Head of caudate nucleus (tissue), 42 donors: ENCODE measurements around the gene MCRS1.
A peak's percentile ranks its signal among the peaks of the same experiment; 100 is the strongest.

ENCODE experiments used
- DNase-seq, 42 donors: peaks; one replicate each; pipeline versions ENCODE4 v3.0.0 to v3.0.0-alpha.2; 2020 to 2021; ENCODE audit warnings: mixed read lengths in 7 of 42
- intact Hi-C: fragments of 100-400 bp; cut with DNase I; formaldehyde crosslinking; loops from one replicate; pipeline ENCODE4 v1.15.0; 2022

The MCRS1 gene

DNA sequence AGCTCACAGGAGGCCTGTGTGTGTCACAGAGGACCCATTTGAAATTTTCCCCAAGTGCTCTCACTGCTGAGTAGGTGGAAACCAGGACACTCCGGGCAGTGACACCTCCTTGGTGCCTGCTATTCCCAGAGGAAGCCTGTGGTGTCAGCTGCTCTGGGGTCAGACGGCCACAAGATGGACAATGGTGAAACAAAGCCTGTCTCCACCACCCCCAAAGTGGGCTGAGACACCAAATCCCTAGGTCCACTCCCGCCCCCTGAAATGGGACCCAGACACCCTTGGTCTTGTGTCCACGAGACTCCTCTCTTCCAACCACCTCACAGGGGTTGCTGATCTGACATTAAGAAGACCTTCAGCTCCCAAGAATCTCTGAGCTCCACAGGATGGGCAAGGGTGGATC lies 22.1 kb downstream of the MCRS1 start:
- peak in 1 of 42 donors; percentile 23 for DNase-seq
- intact Hi-C loops = no loop called here

DNA sequence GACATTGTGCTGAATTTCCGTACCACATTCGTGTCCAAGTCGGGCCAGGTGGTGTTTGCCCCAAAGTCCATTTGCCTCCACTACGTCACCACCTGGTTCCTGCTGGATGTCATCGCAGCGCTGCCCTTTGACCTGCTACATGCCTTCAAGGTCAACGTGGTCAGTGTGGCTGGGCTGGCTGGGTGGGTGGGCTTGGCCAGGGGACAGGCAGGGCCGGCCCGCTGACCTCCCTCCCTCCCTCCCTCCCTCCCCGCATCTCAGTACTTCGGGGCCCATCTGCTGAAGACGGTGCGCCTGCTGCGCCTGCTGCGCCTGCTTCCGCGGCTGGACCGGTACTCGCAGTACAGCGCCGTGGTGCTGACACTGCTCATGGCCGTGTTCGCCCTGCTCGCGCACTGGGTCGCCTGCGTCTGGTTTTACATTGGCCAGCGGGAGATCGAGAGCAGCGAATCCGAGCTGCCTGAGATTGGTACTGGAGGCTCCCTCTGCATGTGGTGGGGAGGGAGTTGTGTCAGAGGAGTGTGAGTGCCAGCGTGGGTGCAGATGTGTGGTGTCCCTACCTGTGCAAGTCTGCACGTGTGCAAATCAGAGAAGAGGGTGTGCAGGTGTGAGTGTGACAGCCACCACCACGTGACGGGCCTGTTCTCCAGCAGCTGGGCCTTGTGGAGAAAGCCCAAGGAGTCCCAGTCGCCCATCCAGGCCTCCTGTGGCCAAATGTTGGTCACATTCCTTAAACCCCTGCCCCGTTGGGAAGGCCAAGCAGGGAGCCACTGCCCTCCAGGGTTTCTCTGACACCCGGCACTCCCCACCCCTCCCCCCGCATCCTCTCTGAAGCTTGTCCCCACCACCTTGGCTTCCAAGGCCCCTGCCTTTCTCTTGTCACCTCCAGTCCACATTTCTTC lies 23.8 kb downstream of the MCRS1 start:
- peak in 26 of 42 donors; percentile 18 to 80 (median 48) for DNase-seq
- intact Hi-C loops = no loop called here

DNA sequence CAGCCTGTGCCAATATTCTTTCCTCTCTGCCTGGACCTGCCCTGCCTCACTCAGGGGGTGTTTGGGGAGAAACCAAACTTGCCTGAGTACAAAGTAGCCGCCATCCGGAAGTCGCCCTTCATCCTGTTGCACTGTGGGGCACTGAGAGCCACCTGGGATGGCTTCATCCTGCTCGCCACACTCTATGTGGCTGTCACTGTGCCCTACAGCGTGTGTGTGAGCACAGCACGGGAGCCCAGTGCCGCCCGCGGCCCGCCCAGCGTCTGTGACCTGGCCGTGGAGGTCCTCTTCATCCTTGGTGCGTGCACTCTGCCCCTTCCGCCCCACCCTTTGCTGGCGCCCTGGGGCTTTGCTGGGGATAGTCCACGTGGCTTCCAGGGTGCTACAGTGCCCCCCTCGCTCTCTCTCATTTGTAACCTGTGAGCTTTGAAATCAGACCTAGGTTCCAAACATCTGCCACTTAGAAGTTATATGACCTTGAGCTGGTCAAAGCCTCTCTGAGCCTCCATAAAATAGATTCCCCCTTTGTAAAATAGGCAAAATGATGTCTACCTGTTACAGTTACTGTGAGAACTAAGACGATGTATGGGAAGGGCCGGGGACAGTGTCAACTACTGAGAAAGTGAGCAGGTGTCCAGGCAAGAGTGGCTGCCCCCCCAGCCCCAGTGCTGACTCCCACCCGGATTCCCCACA lies 24.6 kb downstream of the MCRS1 start:
- DNase-seq = peak in 3 of 42 donors; percentile 18 to 32 (median 31)
- intact Hi-C loops = no loop called here

DNA sequence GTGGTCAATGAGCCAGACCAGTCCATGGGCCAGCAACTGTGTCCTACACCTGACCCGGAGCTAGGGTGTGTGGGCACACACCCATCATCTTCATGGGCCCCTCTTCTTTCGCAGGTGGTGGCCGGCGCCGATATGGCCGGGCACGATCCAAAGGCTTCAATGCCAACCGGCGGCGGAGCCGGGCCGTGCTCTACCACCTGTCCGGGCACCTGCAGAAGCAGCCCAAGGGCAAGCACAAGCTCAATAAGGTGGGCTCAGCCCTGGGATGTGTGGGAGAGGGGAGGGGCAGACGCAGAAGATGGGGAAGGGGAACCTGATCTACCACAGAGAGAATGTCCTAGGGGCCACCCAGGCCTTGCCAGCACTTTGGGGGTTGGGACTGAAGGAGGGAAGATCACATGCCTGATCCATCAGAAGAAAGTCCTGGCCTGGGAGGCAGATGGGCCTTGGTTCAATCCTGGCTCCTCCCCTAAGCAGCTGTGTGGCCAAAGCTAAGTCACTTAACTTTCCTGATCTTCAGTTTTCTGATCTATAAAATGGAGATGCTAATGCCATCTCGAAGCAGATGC lies 25.3 kb downstream of the MCRS1 start:
- intact Hi-C loops = no loop called here
- peak in 4 of 42 donors; percentile 4 to 26 (median 14) for DNase-seq

DNA sequence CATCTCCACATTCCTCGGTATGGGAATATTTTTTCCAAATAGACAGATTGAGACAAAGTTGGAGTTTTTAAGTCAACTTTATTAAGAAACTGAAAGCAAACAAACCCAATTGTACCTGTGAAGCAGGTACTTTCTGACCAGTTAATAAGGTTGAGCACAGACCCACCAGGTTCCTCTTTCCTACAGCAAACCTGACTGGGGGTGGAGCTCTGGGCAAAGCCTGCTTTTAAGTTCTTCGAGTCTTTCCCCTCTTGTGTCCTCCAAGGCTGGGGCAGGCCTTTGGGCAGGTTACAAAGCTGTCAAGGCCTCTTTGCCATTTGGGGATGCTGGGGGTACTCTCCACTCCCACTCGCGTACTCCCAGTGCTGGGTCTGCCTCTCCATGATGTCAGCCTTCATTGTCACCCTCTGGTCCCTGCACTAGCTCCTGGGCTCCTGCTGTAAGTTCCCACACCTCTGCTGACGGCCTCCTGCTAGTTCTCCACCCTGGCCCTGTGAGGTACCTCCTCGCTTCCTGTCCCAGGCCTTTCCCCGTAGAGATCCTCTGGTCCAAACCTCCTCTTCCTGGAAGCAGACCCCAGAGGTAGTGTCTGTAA lies 25.9 kb downstream of the MCRS1 start:
- peak in 3 of 42 donors; percentile 11 to 43 (median 16) for DNase-seq
- intact Hi-C loops = no loop called here

DNA sequence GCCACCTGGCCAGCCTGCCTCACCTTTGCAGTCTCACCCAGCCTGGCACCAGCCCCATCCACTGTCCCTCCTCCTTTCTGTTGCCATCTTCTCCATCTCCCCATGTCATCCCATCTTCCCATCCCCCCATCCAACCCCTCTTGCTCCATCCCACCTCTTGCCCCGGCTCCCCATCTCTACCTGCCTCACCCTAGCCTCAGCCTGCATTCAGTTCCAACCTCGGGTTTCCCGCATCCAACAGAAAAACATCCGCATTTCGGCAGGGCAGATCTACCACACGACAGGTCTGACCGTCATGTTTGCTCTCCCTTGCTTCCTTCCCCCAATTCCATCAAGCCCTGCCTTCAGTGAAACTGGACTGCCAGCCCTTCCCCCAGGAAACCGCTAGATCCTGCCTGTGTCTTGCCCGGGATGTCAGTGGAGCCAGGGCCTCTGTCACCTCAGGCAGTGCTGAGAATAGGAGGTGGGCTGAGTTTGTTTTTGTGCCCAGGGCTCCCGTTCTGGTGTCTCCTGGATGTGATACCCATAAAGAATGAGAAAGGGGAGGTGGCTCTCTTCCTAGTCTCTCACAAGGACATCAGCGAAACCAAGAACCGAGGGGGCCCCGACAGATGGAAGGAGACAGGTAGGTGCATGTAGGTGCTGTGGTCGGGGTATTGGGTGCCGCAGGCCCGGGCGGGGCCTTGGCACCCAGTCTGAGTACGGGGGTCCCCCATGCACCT lies 26.6 kb downstream of the MCRS1 start:
- DNase-seq = peak in 3 of 42 donors; percentile 9 to 42 (median 23)
- intact Hi-C loops = no loop called here

DNA sequence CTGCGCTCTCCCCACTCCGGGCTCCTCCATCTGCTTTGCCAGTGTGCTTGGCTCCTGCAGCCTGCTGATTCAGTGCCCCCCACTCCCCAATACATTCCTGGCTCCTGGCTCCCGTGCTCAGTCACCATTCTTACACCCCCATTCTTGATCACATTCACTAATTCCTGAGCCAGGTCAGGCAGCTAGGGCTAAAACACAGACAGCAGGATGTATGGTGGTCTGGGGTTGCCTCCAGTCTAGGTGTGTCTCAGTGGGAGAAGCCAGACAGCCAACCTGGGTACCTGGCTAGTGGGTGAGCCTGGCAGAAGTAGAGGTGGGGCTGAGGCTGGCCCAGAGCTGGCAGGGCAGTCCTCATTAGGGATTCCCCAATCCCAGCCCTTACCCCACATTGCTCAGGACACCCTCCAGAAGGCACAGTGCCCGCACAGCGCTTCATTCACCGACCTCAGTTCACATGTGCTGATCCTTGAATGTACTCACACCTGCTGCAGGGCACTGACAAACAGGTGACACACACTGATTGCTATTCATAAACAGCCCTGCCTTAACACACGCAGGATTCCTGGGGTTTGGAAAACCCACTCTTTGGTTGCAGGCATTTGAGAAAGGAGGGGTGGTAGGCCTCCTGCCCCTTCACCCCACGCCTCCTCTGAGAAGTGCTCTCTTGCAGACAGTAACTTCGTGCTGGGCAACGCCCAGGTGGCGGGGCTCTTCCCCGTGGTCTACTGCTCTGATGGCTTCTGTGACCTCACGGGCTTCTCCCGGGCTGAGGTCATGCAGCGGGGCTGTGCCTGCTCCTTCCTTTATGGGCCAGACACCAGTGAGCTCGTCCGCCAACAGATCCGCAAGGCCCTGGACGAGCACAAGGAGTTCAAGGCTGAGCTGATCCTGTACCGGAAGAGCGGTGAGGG lies 27.5 kb downstream of the MCRS1 start:
- peak in 2 of 42 donors; percentile 17 to 38 for DNase-seq
- intact Hi-C loops = no loop called here

DNA sequence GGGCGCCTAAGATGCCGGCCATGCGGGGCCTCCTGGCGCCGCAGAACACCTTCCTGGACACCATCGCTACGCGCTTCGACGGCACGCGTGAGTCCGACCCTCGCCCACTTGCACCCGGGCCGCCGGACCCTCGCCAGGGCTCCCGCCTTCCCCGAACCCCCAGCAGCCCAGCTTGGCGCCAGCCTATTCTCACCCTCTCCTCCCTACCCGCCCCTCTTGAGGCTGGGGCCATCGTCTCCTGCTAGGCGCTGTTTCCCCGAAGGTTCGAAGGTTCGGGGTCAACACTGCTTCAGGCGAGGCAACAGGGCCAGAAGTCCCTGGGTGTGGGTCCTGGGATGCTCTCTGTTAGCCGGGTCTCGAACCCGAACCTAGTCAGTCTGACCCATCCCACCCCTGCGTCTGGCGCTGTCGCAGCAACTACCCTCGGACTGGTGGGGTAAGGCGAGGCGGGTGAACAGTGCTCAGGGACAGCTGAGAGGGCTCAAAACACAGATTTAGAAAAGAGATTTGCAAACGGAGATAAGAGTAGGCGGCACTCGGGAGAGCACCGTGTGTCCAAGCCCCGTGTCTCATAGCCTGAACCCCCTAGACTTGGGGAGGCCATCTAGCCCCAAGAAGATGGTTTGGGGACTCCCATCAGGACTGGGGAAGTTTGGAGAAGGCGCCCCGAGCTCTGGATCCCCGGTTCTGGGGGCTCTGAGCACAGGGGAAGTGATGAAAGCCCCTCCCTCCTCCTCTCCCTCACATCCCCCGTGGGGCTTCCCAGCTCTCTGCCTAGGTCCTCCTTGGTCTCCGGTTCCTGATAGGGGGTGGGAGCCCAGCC lies 28.3 kb downstream of the MCRS1 start:
- intact Hi-C loops = no loop called here
- DNase-seq = peak in 2 of 42 donors; percentile 10 to 43

DNA sequence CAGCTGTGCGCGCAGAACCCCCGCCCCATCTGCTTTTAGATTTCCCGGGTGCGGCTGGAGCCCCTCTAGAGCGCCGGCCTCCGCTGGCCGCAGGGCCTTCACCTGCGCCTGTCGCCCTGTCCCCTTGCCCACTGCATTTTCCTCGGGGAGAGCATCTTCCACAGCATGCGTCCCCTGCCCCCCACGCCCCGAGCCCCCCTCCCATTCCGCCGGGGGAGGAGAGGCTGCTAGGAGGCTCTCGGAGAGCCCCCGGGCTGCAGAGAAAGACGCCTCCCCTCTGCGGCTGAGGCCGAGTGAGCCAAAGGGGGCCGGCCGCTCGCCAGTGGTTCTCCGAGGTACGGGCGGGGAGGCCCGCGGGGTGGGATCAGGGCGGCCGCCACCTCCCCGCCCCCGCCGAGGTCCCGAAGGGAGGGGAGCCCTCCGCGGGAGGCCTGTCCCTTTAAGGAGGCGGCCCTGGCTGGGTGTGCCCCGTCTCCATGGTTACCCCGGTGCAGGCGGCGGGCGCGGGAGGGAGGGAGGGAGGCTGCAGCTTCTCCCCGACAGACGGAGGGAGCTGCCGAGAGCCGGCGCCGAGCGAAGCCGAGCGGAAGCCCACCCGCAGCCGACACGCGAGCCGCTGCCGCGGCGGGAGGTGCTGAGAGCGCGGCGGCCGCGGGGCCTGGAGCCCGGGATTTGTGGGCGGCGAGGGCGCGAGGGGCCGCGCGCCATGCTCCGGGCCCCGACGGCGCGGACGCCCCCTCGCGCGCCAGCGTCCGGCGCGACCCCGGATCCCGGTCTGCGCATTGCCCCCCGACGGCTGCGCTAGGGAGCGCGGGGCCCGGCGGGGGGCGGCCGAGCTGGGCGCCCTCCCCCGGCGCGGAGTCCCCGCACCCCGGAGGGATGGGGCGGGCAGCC lies 29.2 kb downstream of the MCRS1 start, which contains the start of gene KCNH3:
Gene KCNH3 (plus strand): TSS at position 521 of the 894 bp plus-strand sequence. CDS start 387 bp downstream, outside the sequence.
- peak; percentile 69 to 96 (median 88) for DNase-seq
- intact Hi-C loops = no loop called here

DNA sequence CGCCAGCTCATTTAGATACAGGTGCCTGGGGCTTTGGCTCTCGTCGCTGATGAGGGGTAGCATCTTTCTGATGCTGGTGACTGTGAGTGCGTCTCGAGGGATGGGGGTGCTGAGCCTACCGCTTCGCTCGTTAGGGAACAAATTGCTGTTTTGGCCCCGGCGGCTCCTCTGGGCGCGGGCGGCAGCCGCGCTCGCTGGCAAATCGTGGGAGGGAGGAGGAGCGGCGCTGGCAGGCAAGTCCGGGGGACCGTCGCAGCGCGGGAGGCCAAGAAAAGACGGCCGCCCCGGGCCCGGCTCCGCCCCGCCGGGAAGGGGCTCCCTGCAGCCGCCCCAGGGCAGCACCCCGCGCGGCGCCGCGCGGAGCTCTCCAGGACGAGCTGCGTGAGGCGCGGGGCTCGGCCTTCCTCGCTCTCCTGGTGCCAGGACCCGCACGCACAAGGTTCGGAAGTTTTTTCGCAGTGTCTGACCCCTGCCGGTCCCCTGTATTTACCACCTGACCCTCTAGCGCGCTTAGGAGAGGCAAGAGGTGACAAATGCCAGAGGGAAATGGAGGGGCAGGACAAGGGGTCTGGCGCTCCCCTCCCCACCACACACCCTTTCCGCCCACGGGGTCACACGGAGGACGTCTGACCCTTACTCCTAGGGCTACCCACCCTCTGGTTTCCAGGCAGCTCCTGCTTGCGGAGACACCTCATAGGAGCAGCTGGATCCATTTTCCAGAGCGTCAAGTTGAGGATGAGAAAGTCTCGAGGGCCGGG lies 30.0 kb downstream of the MCRS1 start:
- DNase-seq = peak in 37 of 42 donors; percentile 27 to 86 (median 63)
- intact Hi-C loops = no loop called here

DNA sequence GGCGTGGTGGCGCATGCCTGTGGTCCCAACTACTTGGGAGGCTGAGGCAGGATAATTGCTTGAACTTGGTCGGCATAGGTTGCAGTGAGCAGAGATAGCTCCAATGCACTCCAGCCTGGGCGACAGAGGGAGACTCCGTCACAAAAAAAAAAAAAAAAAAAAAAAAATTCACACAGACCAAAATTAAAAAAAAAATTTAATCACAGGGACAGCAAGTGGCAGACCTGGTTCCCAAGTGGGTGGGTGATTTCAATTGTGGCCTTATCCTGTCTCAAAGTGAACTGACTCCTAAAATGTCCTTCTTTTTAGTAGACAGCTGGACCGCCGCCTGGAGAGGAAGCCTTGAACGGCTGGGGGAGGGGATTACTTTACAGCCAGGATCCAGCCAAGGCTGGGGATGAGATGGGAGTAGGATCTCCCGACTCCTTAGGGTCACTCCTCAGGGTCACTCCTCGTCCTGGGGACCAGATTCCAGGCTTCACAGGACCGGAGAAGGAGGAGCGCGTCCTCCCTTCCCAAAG lies 30.7 kb downstream of the MCRS1 start:
- intact Hi-C loops = no loop called here
- no peak for DNase-seq

DNA sequence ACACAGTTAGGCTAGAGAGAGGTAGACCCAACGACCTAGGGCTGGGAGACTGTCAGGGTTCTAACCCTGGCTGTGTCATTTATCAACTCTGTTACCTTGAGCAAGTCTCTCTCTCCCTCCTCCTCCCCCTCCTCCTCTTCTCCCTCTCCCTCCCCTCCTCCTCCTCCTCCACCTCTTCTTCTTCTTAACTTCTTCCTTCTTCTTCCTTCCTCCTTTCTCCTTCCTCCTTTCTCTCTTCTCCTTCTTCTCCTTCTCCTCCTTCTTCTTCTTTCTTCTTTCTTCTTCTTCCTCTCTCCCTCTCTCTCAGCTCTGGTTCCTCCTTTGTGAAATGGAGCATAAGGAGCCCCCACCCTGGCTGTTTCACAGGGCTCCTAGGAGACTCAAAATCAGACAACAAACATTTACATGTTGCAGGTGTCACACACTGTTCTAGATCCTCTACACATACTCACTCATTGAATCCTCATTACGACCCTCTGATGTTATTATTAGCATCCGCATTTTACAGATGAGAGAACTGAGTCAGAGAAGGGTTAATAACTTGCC lies 31.3 kb downstream of the MCRS1 start:
- DNase-seq = peak in 1 of 42 donors; percentile 30
- intact Hi-C loops = no loop called here

DNA sequence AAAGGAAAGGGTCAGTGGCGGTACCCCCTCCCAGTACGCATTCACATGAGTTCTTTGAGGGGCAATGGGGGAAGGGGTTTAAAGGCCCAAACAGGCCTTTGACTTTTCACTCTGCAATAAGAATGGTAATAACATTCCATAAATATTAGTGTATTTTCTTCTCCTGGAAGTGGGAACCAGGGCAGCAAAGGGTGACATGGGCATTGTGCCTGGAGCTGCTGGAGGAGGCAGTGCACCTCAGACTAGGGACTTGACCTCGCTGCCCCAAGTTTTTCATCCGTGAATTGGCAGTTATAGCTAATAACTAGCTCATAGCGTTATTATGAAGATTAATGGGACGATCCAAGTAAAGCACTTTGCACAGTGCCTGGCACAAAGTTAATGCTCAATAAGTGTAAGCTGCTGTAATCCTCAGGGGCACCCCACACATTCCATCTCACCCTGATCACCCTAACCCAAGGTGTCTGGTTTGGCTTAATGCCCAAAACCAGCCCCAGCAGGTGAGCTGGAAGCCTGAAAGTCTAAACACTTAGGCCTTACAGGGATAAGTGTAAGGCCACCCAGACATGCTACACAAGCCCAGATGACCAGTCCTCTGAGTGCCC lies 31.9 kb downstream of the MCRS1 start:
- intact Hi-C loops = no loop called here
- DNase-seq = peak in 1 of 42 donors; percentile 22

DNA sequence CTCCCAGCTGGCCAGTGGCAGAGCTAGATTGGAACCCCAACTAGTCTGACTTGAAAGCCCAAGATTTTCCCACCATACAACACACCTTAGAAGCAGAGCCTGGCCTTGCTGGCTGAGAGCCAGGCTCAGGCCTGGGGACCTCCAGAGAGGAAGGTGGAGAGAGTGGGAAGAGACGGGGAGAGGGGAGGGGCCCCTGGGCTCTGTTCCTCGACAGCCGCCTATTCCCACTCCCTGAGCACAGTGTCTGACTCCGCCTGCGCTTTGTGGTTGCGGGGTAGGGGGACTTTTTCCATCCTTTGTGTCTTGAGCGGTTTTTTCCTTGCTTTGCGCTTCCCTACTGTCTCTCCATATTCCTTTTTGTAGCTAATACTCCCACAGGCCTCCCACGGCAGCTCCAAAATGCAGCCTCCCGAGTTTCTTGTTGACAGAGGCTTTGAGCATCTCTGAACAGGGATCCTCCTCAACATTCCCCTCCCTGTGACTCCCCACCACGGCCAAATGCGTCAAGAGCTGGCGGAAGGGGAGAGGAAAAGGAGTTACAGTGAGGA lies 33.1 kb downstream of the MCRS1 start:
- intact Hi-C loops = no loop called here
- DNase-seq = peak in 12 of 42 donors; percentile 27 to 74 (median 54)
